Gastroesophageal sphincter (tissue), 4 donors: ENCODE results near the gene NRXN3. TPM values are rescaled to one million over a fixed set of nuclear protein-coding genes. Genes with fewer than 3 reads are reported as not detected.

Experiments used
- ATAC-seq: fragments of 150-250 bp; one replicate; pipeline ENCODE4 v1.9.1; 2016; ENCODE audit warnings: mild to moderate bottlenecking, moderate library complexity
- H3K27ac ChIP-seq, 4 donors: fragments of 200-600 bp; sonication (generic) in 3 of 4; 1 replicate in 3 of 4; 2 replicates in 1 of 4; pipeline ENCODE4 v1.5.1; 2016 to 2019
- H3K27me3 ChIP-seq: fragments of 200-600 bp; sonication (generic); one replicate; pipeline ENCODE4 v1.5.1; 2019
- H3K36me3 ChIP-seq, 2 donors: fragments of 200-600 bp; sonication (generic); one replicate each; pipeline ENCODE4 v1.5.1; 2019; ENCODE audit warnings: control low read depth in 1 of 2
- H3K4me1 ChIP-seq, 3 donors: fragments of 200-600 bp; sonication (generic); 1 replicate in 2 of 3; 2 replicates in 1 of 3; pipeline ENCODE4 v1.5.1; 2016 to 2019; ENCODE audit warnings: control low read depth in 2 of 3
- H3K4me3 ChIP-seq, 2 donors: fragments of 200-600 bp; sonication (generic); one replicate each; pipeline ENCODE4 v1.5.1; 2019; ENCODE audit warnings: mild to moderate bottlenecking in 1 of 2, moderate library complexity in 1 of 2
- H3K9me3 ChIP-seq, 3 donors: fragments of 200-600 bp; sonication (generic); one replicate each; pipeline ENCODE4 v1.5.1; 2017 to 2019; ENCODE audit warnings: control low read depth in 2 of 3
- CTCF ChIP-seq, 4 experiments: fragments of 200-600 bp in 2 of 4; fragments of 450-650 bp in 2 of 4; sonication (generic) in 1 of 4; IDR thresholded peaks; one replicate each; pipeline ENCODE4 v1.5.1; 2017 to 2019; ENCODE audit warnings: antibody characterized with exemption in 4 of 4, mild to moderate bottlenecking in 2 of 4, moderate library complexity in 2 of 4
- EP300 ChIP-seq: sonication (generic); formaldehyde crosslinking; IDR thresholded peaks from one replicate; pipeline ENCODE4 v1.6.1; 2017; ENCODE audit warnings: antibody characterized with exemption, mild to moderate bottlenecking
- POLR2A ChIP-seq, 2 donors: fragments of 450-650 bp; IDR thresholded peaks; one replicate each; pipeline ENCODE4 v1.6.1; 2017; ENCODE audit warnings: antibody characterized with exemption in 2 of 2, mild to moderate bottlenecking in 2 of 2, moderate library complexity in 1 of 2
- POLR2AphosphoS5 ChIP-seq: sonication (generic); formaldehyde crosslinking; IDR thresholded peaks from one replicate; pipeline ENCODE4 v1.6.1; 2017; ENCODE audit warnings: antibody characterized with exemption
- WGBS, 2 donors: methylation state at CpG; one replicate each; pipeline ENCODE4 v1.1.5; 2018; ENCODE audit warnings: low coverage in 1 of 2; 5-methylcytosine and 5-hydroxymethylcytosine counted together
- total RNA-seq, 4 donors: library from RNA; depleted of rRNA; stranded (reverse); fragments of >200 nt; gene quantifications; one replicate each; pipeline ENCODE4 v1.1.0, GENCODE V29; 2016

Gene NRXN3
- total RNA-seq, 4 donors from 2014 or later, result 74.2 to 192 (median 98.2) TPM

- no peak for TF ChIP-seq EP300
- TF ChIP-seq CTCF (IDR thresholded peaks at IDR 0.05), result no peak
- no peak for TF ChIP-seq POLR2A (IDR thresholded peaks at IDR 0.05)
- TF ChIP-seq POLR2AphosphoS5, result no peak
- Histone ChIP-seq H3K9me3 (no peaks in the 10 kb centered on the region), H3K36me3 (no peaks in the 10 kb centered on the region), H3K27ac (no peak overlapping the region), H3K4me1 (no peaks in the 10 kb centered on the region), H3K4me3 (no peak overlapping the region), H3K27me3 (no peaks in the 10 kb centered on the region)
- WGBS, 2 donors, result 89% methylated on average over 1 of the region's 1 CpG; no CpG with 5 or more reads in 1 of the 2 donors
- ATAC-seq, result no peak
These were observed 593.6 kb downstream of the NRXN3 start for GRCh38 chr14:78763746-78764145.

GRCh38 chr14:78764240-78764639 lies 594.1 kb downstream of the NRXN3 start:
- TF ChIP-seq CTCF (IDR thresholded peaks at IDR 0.05), result no peak
- Histone ChIP-seq H3K36me3 (no peaks in the 10 kb centered on the region), H3K27me3 (no peaks in the 10 kb centered on the region), H3K4me3 (no peak overlapping the region), H3K27ac (no peak overlapping the region), H3K9me3 (no peaks in the 10 kb centered on the region), H3K4me1 (no peaks in the 10 kb centered on the region)
- ATAC-seq, result no peak
- WGBS, 2 donors, result 38 to 40% methylated on average over 5 of the region's 5 CpGs

GRCh38 chr14:78764645-78765044 lies 594.5 kb downstream of the NRXN3 start:
- no peaks in the 10 kb centered on the region for H3K4me1 ChIP-seq
- TF ChIP-seq CTCF (IDR thresholded peaks at IDR 0.05), result no peak
- TF ChIP-seq POLR2A (IDR thresholded peaks at IDR 0.05), result no peak
- TF ChIP-seq EP300, result no peak
- TF ChIP-seq POLR2AphosphoS5, result no peak
- WGBS, 2 donors, result 80 to 85% methylated on average over 1 to 4 of the region's 4 CpGs
- no peaks in the 10 kb centered on the region for H3K36me3 ChIP-seq
- H3K9me3 ChIP-seq, result no peaks in the 10 kb centered on the region
- no peak overlapping the region for H3K4me3 ChIP-seq
- ATAC-seq, result no peak
- no peak overlapping the region for H3K27ac ChIP-seq
- no peaks in the 10 kb centered on the region for H3K27me3 ChIP-seq

GRCh38 chr14:78767436-78767835 lies 597.3 kb downstream of the NRXN3 start:
- Histone ChIP-seq H3K4me1 (no peaks in the 10 kb centered on the region), H3K4me3 (no peak overlapping the region), H3K27me3 (no peaks in the 10 kb centered on the region), H3K36me3 (no peaks in the 10 kb centered on the region), H3K9me3 (no peaks in the 10 kb centered on the region), H3K27ac (no peak overlapping the region)
- TF ChIP-seq POLR2AphosphoS5 (no peak), EP300 (no peak), CTCF (IDR thresholded peaks at IDR 0.05) (no peak), POLR2A (IDR thresholded peaks at IDR 0.05) (no peak)
- ATAC-seq, result no peak
- 56 to 75% methylated on average over 1 to 4 of the region's 5 CpGs for WGBS, 2 donors

- no peak for ATAC-seq
These were observed 612.4 kb downstream of the NRXN3 start for GRCh38 chr14:78782551-78782950.

More at GRCh38 chr14:78782551-78782950, 612.4 kb downstream of the NRXN3 start:
- Histone ChIP-seq H3K9me3 (peaks cover 0 to 6% (median 0%) of the 10 kb centered on the region in 3 donors), H3K4me1 (no peaks in the 10 kb centered on the region), H3K36me3 (no peaks in the 10 kb centered on the region), H3K4me3 (no peak overlapping the region), H3K27me3 (no peaks in the 10 kb centered on the region), H3K27ac (no peak overlapping the region)
- 89 to 100% methylated on average over 1 of the region's 1 CpG for WGBS, 2 donors
- no peak for TF ChIP-seq EP300
- TF ChIP-seq POLR2AphosphoS5, result no peak
- TF ChIP-seq POLR2A (IDR thresholded peaks at IDR 0.05), result no peak
- no peak for TF ChIP-seq CTCF (IDR thresholded peaks at IDR 0.05)
